ENCODE data around the gene LHPP.

GRCh38 chr10:124526621-124527267, 65.1 kb downstream of the LHPP start:
- TF ChIP-seq CTCF (IDR thresholded peaks at IDR 0.05; ENCODE audit: low read length), result no peak
- TF ChIP-seq EZH2 (IDR thresholded peaks at IDR 0.05; ENCODE audit: borderline replicate concordance, low read length), result no peak
